GM12864 (cell line): Measurements from ENCODE around the gene MALL.
"Not testable (repeated sequence)": the region's sequence is repeated elsewhere in the genome, so short reads cannot be mapped to it uniquely, and the experiment has no call there.

Source experiments
- DNase-seq: peaks from one replicate; pipeline ENCODE4 v3.0.0-alpha.2; 2011; ENCODE audit warnings: low read depth
- H3K4me3 ChIP-seq: 2 replicates; pipeline ENCODE4 v1.5.1; 2011; ENCODE audit warnings: mild to moderate bottlenecking, low read depth, low read length, control low read depth
- TF ChIP-seq, protein P1 (sequence below): IDR thresholded peaks from 2 replicates; pipeline ENCODE4 v1.5.1; 2011; ENCODE audit warnings: low read depth, mild to moderate bottlenecking, moderate library complexity, low read length, control low read depth, inconsistent platforms; ENCODE audit errors: missing control alignments

Gene MALL

DNA sequence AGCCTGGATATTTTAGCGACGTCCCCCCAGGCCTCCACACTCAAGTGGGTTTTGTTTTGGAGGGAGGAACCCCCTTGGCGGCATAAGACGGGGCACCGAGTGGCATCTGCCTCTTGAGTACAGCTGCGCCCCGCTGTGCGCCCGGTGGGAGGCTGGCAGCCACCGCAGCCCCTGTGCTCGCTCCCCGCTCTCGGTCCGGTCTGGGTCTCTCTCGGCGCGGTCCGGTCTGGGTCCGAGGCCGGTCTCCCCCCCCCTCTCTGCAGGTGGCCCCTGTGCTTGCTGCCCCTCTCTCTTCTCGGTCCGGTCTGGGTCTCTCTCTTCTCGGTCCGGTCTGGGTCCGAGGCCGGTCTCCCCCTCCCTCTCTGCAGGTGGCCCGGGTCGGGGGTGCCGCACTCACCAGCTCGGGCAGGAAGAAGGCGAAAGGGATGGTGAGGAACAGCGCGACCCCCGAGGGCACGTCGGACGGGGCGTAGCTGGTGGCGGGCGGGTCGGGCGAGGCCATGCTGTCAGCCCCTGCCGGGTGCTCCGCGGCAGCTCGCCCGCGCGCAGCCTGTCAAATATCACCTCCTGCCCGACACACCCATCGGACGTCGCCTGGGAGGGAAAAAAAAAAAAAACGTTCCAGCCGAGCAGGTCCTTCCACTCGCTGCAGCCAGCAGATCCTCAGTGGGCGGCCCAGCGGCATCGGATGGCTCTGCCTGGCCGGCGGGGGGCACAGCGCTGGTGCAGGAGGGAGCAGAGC lies at the start of gene MALL:
MALL (minus strand) TSS at position 532 of the 742 bp plus-strand sequence; CDS start at position 502, 30 bp downstream.
- H3K4me3 ChIP-seq: no peak within 1 kb of the TSS
- TF ChIP-seq, protein P1, sequence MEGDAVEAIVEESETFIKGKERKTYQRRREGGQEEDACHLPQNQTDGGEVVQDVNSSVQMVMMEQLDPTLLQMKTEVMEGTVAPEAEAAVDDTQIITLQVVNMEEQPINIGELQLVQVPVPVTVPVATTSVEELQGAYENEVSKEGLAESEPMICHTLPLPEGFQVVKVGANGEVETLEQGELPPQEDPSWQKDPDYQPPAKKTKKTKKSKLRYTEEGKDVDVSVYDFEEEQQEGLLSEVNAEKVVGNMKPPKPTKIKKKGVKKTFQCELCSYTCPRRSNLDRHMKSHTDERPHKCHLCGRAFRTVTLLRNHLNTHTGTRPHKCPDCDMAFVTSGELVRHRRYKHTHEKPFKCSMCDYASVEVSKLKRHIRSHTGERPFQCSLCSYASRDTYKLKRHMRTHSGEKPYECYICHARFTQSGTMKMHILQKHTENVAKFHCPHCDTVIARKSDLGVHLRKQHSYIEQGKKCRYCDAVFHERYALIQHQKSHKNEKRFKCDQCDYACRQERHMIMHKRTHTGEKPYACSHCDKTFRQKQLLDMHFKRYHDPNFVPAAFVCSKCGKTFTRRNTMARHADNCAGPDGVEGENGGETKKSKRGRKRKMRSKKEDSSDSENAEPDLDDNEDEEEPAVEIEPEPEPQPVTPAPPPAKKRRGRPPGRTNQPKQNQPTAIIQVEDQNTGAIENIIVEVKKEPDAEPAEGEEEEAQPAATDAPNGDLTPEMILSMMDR: no peak
- no peak for DNase-seq

DNA sequence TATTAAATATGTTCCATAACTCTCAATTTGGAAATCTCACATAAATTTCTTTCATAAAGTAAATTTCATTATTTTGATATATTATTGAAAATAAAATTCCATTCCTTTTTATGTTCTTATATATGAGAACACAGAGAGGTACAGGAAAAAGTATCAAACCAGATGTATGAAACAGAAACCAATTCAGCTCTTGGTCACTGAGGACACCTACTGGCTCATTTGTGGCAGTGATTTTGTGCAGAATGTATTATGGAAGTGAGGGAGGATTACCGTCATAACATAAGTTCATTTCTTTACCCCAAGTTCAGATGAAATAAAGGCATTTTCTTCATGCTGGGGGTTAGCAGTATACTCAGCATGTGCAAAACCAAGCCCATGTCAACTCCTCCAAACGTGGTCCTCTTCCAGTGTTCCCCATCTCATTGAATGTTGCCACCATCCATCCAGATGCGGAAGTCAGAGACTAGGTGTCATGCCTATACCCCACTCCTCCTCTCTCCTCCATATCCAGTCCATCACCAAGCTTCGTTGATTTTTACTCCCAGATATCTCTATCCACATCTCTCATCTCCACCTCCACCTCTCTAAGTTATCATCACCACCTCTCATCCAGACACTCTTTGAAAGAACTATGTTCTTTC lies 41.7 kb upstream of the MALL start:
- TF ChIP-seq, protein P1: peak; percentile 62
- H3K4me3 ChIP-seq: no peak overlapping the region
- peak; percentile 15 for DNase-seq

DNA sequence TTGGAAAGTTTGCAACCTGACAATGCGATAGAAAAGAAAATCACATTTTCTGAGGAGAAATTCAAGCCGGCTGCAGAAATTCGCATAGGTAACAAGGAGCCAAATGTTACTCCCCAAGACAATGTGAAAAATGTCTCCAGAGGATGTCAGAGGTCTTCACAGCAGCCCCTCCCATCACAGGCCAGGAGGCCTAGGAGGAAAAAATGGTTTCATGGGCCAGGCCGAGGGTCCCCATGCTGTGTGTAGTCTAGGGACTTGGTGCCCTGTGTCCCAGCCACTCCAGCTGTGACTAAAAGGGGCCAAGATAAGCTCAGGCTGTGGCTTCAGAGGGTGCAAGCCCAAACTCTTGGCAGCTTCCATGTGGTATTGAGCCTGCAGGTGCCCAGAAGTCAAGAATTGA lies 39.2 kb upstream of the MALL start:
- not testable (repeated sequence) for H3K4me3 ChIP-seq, DNase-seq

DNA sequence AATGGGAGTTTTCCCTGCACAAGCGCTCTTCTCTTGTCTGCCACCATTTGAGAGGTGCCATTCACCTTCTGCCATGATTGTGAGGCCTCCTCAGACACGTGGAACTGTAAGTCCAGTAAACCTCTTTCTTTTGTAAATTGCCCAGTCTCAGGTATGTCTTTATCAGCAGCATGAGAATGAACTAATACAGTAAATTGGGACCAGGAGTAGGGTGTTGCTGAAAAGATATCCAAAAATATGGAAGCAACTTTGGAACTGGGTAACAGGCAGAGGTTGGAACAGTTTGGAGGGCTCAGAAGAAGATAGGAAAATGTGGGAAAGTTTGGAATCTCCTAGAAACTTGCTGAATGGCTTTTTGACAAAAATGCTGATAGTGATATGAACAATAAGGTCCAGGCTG lies 38.6 kb upstream of the MALL start:
- not testable (repeated sequence) for DNase-seq, H3K4me3 ChIP-seq

DNA sequence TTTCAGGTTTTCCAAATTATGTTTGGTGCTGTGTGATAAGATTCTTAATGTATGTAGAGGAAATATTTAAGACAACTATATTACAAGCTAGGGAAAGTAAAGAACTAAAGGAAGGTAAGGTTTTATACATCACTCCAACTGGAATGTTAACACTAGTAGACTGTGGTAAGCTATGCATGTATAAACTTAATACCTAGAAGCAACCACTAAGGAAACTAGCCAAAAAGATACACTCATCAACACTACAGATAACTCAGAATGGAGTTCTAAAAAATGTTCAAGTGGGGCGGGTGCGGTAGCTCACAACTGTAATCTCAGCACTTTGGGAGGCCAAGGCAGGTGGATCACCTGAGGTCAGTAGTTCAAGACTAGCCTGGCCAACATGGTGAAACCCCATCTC lies 37.8 kb upstream of the MALL start:
- DNase-seq: no peak
- H3K4me3 ChIP-seq: no peak overlapping the region
- TF ChIP-seq, protein P1: no peak

DNA sequence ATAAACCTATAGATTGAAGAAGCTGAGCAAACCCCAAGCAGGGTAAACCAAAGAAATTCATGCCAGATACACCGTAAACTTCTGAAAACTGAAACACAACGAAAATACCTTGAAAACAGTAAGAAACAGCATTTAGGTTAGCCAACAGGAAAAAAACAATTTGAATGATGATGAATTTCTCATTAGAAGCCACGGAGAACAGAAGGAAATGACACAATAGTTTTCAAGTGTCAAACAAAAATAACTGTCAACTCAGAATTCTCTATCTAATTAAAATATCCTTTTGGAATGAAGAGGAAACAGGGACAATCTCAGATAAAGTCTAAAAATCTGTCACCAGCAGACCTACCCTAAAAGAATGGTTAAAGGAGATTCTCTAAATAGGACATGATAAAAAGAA lies 37.3 kb upstream of the MALL start:
- TF ChIP-seq, protein P1: no peak
- DNase-seq: no peak

DNA sequence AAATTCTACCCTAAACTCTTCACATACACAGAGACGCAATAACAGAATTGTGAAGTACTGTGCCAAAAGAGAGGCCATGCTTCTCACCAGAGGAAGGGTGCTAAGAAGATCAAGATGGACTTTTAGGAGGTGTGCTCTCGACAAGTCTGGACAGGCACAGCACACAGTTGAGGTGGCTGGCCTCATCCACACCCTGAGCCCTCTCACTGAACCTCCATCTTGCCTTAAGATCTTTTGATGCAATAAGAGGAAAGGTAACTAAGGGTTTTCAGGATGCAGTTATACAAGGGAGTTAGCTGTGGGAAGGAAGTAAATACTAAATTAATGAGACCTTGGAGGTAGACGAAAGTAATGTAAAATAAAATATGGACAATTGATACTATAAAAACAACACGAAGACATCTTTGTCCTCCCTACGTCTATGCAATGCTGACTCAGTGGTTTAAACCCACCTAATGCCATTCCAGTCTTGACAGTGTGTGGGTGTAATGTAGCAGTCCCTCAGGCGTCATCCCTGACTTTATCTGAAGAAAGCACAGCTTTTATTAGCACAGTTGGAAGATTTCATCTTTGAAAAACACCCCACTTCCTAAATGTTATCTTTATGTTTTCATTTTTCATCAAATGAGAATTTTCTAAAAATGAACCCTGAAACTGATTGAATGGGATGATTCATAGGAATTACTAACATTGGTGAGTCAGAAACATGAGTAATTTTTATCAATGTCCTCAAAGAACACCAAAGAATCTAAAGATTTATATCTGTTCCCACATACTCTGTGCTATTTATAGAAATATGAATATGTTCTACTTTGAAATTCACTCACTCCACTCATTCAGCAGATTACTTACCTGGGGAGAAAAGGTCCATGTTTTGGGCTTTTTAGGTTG lies 34.0 kb upstream of the MALL start:
- DNase-seq: no peak
- TF ChIP-seq, protein P1: no peak
- H3K4me3 ChIP-seq: no peak overlapping the region

More for the DNA sequence above, 37.3 kb upstream of the MALL start:
- H3K4me3 ChIP-seq: no peak overlapping the region

DNA sequence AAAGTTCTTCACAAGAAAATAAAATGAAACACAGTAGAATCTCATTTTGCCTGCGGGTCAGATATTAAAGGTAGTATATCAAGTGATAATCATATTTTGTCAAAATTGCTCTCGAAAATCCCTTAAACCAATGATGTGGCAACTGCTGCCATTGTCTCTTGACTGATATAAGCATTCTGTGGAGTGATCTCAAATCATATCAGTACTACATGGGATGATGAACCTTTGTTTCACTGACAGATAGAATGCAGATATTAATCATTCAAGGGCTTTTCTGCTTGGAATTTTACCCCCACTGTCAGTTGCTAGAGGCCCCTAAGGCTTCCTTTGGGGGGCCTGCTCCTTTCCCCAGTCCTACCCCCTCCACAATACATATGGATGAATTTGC lies 31.3 kb upstream of the MALL start:
- H3K4me3 ChIP-seq: no peak overlapping the region
- DNase-seq: no peak
- TF ChIP-seq, protein P1: no peak
